NT2/D1 (cell line): ENCODE data around the gene NYNRIN.

ENCODE experiments used
- DNase-seq: peaks from one replicate; pipeline ENCODE4 v3.0.0-alpha.2; 2011; ENCODE audit warnings: low read depth, low spot score
- H3K27me3 ChIP-seq: 2 replicates; pipeline ENCODE4 v1.6.0; 2011; ENCODE audit warnings: mild to moderate bottlenecking; ENCODE audit not compliant: insufficient read length, insufficient read depth
- H3K36me3 ChIP-seq: 2 replicates; pipeline ENCODE4 v1.6.1; 2011; ENCODE audit warnings: mild to moderate bottlenecking, low read length, mixed read lengths; ENCODE audit not compliant: insufficient read depth, insufficient read length
- H3K4me1 ChIP-seq: 2 replicates; pipeline ENCODE4 v1.5.1; 2011; ENCODE audit not compliant: insufficient read depth, insufficient read length
- H3K4me3 ChIP-seq: 2 replicates; pipeline ENCODE4 v1.5.1; 2011; ENCODE audit warnings: low read depth; ENCODE audit not compliant: insufficient read length
- H3K9ac ChIP-seq: 2 replicates; pipeline ENCODE4 v1.6.0; 2011; ENCODE audit warnings: low read depth; ENCODE audit not compliant: insufficient read length
- H3K9me3 ChIP-seq: 2 replicates; pipeline ENCODE4 v1.5.1; 2011; ENCODE audit warnings: mild to moderate bottlenecking, low read length; ENCODE audit not compliant: insufficient read depth
- SUZ12 ChIP-seq: IDR thresholded peaks from 2 replicates; pipeline ENCODE4 v1.6.1; 2011; ENCODE audit not compliant: insufficient read length, insufficient read depth; ENCODE audit errors: extremely low read depth
- YY1 ChIP-seq: IDR thresholded peaks from 2 replicates; pipeline ENCODE4 v1.6.1; 2011; ENCODE audit not compliant: insufficient read length, insufficient read depth
- ZNF274 ChIP-seq: IDR thresholded peaks from 2 replicates; pipeline ENCODE4 v1.6.1; 2011; ENCODE audit warnings: mild to moderate bottlenecking, low read depth, low read length

Gene NYNRIN

DNA sequence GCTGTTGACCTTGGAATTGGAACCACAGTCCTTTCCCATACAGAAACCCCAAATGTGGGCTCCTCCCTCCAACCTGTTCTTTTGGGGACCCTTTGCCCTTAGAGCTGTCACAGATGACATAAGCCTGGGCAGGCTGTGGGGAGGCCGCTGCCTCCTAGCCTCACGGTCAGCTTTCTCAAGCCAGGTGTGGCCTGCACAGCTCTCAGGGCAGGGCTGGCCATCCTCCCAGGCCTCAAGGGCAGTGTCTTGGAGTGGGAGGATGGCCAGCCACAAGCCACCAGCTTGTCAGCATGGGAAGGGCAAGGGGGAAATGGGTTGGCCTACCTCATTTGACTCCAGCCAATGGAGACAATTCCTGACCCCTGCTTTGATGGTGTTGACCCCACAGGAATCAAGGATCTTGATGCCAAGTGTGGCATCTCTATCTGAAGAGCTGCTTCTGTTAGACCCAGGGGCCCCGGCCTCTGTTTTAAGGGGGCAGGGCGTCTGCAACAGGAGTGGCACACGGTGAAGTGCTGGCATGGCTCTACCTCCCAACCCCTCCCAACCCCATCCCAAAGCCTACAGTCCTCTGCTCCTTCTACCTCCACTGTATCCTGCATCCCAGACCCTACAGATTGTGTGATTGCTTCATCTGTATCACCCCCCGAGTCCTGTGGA is 19.2 kb downstream of the NYNRIN start:
- peaks cover 5% of the 10 kb centered on the region for H3K27me3 ChIP-seq
- peaks cover 12% of the 10 kb centered on the region for H3K36me3 ChIP-seq
- no peak for DNase-seq
- H3K9me3 ChIP-seq: no peaks in the 10 kb centered on the region
- no peaks in the 10 kb centered on the region for H3K4me1 ChIP-seq
- no peak overlapping the region for H3K4me3 ChIP-seq
- H3K9ac ChIP-seq: no peak overlapping the region
- TF ChIP-seq ZNF274 (no peak), SUZ12 (no peak), YY1 (no peak)

- no peaks in the 10 kb centered on the region for H3K9me3 ChIP-seq
- TF ChIP-seq SUZ12: no peak
- no peak for TF ChIP-seq ZNF274
- no peak for TF ChIP-seq YY1
- peaks cover 8% of the 10 kb centered on the region for H3K27me3 ChIP-seq
- no peaks in the 10 kb centered on the region for H3K4me1 ChIP-seq
- no peak for DNase-seq
- no peak overlapping the region for H3K4me3 ChIP-seq
- H3K9ac ChIP-seq: no peak overlapping the region
- peaks cover 7% of the 10 kb centered on the region for H3K36me3 ChIP-seq
Measured at GRCh38 chr14:24418492-24418873, 19.7 kb downstream of the NYNRIN start.

- Histone ChIP-seq H3K4me3 (no peak overlapping the region), H3K9ac (no peak overlapping the region), H3K27me3 (peaks cover 13% of the 10 kb centered on the region), H3K9me3 (no peaks in the 10 kb centered on the region), H3K4me1 (no peaks in the 10 kb centered on the region), H3K36me3 (no peaks in the 10 kb centered on the region)
- no peak for DNase-seq
- no peak for TF ChIP-seq YY1
Measured at GRCh38 chr14:24422261-24422660, 23.5 kb downstream of the NYNRIN start.

- Histone ChIP-seq H3K9me3 (no peaks in the 10 kb centered on the region), H3K36me3 (no peaks in the 10 kb centered on the region), H3K4me3 (no peak overlapping the region), H3K9ac (no peak overlapping the region), H3K27me3 (peaks cover 13% of the 10 kb centered on the region), H3K4me1 (no peaks in the 10 kb centered on the region)
- TF ChIP-seq ZNF274: no peak
- TF ChIP-seq SUZ12: no peak
- no peak for TF ChIP-seq YY1
- no peak for DNase-seq
Measured at GRCh38 chr14:24422694-24423601, 24.1 kb downstream of the NYNRIN start.

GRCh38 chr14:24425704-24426103 is 26.9 kb downstream of the NYNRIN start:
- H3K27me3 ChIP-seq: peaks cover 18% of the 10 kb centered on the region
- no peak overlapping the region for H3K9ac ChIP-seq
- TF ChIP-seq SUZ12 (no peak), ZNF274 (no peak), YY1 (no peak)
- DNase-seq: no peak
- H3K4me1 ChIP-seq: peaks cover 2% of the 10 kb centered on the region
- no peak overlapping the region for H3K4me3 ChIP-seq
- no peaks in the 10 kb centered on the region for H3K9me3 ChIP-seq
- no peaks in the 10 kb centered on the region for H3K36me3 ChIP-seq

GRCh38 chr14:24426150-24426911 is 27.5 kb downstream of the NYNRIN start:
- H3K9me3 ChIP-seq: no peaks in the 10 kb centered on the region
- H3K27me3 ChIP-seq: peaks cover 18% of the 10 kb centered on the region
- no peaks in the 10 kb centered on the region for H3K36me3 ChIP-seq
- no peak for DNase-seq
- no peak overlapping the region for H3K4me3 ChIP-seq
- H3K9ac ChIP-seq: no peak overlapping the region
- H3K4me1 ChIP-seq: peaks cover 4% of the 10 kb centered on the region
- no peak for TF ChIP-seq SUZ12
- TF ChIP-seq ZNF274: no peak
- TF ChIP-seq YY1: no peak

DNA sequence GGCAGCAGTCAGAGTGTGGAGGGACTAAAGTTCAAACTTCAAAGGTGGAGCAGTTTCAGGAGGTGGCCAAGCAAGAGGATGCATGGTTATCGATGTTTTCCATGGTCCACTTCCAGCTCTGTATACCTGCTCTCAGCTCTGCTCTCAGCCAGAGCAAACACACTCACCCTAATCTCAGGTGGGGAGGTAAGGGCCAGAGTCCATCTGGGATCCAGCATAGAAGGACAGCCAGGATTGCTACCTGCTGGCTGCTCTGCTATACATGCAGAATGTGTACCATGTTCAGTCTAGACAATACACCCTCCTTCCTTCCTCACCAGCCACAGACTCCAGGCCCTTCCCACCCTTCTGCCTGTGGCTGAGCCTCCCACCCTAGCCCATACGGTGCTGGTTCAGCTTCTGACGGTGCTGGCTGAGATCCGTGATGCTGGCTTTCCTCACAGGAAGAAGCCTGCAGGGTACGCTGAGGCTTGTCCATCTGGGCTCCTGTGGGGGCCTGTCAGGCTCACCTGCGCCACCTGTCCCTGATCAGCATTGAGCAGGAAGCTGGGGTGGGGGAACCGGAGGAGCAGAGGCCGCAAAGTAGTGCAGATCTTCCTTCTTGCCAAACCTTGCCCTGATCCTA is 28.2 kb downstream of the NYNRIN start:
- no peak overlapping the region for H3K4me3 ChIP-seq
- DNase-seq: no peak
- H3K4me1 ChIP-seq: peaks cover 10% of the 10 kb centered on the region
- H3K9me3 ChIP-seq: no peaks in the 10 kb centered on the region
- no peak overlapping the region for H3K9ac ChIP-seq
- TF ChIP-seq ZNF274 (no peak), YY1 (no peak), SUZ12 (no peak)
- H3K36me3 ChIP-seq: no peaks in the 10 kb centered on the region
- H3K27me3 ChIP-seq: peaks cover 18% of the 10 kb centered on the region
